Epithelial cell of proximal tubule (primary cell): Measurements from ENCODE around the gene MT4. TPM values are rescaled to one million over a fixed set of nuclear protein-coding genes. Genes with fewer than 3 reads are reported as not detected.

Experiments used
- DNase-seq: peaks from one replicate; pipeline ENCODE4 v3.0.0-alpha.2; 2011; ENCODE audit warnings: low read depth
- H3K4me3 ChIP-seq: 2 replicates; pipeline ENCODE4 v1.5.1; 2011; ENCODE audit warnings: low read depth, mild to moderate bottlenecking, low read length
- total RNA-seq: library from RNA; depleted of rRNA; stranded (reverse); fragments of >200 nt; gene quantifications from 2 replicates; pipeline ENCODE4 v1.2.3, GENCODE V29; 2015
- TF ChIP-seq, protein P1 (sequence below): conservative IDR thresholded peaks from 2 replicates; pipeline ENCODE4 v1.5.1; 2012; ENCODE audit warnings: low read depth, mild to moderate bottlenecking, low read length

The MT4 gene
- total RNA-seq, 1 donor from 2014 or later, result not detected

DNA sequence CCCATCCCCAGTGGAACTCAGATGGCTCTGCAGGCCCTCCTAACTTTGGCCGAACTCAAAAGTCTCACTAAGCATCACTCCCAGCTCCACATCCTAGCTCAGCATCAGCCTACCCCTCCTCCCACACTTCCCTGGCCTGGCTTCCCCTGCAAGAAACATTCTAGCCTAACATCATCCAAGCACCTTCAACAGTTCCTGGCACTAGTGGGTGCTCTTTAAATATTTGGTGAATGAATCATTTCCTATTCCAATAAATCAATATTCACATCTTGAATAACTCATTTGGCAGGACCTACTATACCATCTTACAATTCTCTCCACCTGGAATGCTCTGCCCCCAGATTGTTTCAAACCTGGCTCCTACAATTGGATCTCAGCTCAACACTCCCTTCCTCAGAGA is 34.0 kb upstream of the MT4 start:
- no peak for DNase-seq
- H3K4me3 ChIP-seq, result no peak overlapping the region
- TF ChIP-seq, protein P1, sequence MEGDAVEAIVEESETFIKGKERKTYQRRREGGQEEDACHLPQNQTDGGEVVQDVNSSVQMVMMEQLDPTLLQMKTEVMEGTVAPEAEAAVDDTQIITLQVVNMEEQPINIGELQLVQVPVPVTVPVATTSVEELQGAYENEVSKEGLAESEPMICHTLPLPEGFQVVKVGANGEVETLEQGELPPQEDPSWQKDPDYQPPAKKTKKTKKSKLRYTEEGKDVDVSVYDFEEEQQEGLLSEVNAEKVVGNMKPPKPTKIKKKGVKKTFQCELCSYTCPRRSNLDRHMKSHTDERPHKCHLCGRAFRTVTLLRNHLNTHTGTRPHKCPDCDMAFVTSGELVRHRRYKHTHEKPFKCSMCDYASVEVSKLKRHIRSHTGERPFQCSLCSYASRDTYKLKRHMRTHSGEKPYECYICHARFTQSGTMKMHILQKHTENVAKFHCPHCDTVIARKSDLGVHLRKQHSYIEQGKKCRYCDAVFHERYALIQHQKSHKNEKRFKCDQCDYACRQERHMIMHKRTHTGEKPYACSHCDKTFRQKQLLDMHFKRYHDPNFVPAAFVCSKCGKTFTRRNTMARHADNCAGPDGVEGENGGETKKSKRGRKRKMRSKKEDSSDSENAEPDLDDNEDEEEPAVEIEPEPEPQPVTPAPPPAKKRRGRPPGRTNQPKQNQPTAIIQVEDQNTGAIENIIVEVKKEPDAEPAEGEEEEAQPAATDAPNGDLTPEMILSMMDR, result no peak

- DNase-seq, result no peak
- H3K4me3 ChIP-seq, result no peak overlapping the region
- TF ChIP-seq, protein P1, result no peak
Observed at GRCh38 chr16:56532714-56533113, 32.2 kb upstream of the MT4 start.

GRCh38 chr16:56534847-56535383 is 30.0 kb upstream of the MT4 start:
- TF ChIP-seq, protein P1, result no peak
- DNase-seq, result no peak

DNA sequence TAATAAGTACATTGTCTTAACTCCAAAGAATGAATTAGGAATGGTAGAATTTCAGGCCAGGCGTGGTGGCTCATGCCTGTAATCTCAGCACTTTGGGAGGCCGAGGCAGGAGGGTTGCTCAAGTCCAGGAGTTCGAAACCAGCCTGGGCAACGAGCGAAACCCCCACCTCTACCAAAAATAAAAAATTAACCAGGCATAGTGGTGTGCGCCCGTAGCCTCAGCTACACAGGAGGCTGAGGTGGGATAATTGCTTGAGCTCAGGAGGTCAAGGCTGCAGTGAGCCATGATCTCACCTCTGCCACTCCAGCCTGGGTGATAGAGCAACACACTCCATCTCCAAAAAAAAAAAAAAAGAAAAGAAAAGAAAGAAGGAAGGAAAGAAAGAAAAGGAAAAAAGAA is 26.5 kb upstream of the MT4 start:
- no peak for DNase-seq
- TF ChIP-seq, protein P1, result no peak
- no peak overlapping the region for H3K4me3 ChIP-seq

More at GRCh38 chr16:56534847-56535383, 30.0 kb upstream of the MT4 start:
- no peak overlapping the region for H3K4me3 ChIP-seq

GRCh38 chr16:56539656-56540055 is 25.2 kb upstream of the MT4 start:
- TF ChIP-seq, protein P1, result no peak
- DNase-seq, result no peak
- no peak overlapping the region for H3K4me3 ChIP-seq

- DNase-seq, result no peak
- TF ChIP-seq, protein P1, result no peak
Observed at GRCh38 chr16:56542039-56542438, 22.8 kb upstream of the MT4 start.

More at GRCh38 chr16:56542039-56542438, 22.8 kb upstream of the MT4 start:
- no peak overlapping the region for H3K4me3 ChIP-seq
